ENCODE data around the gene CFAP58.

- no peak for TF ChIP-seq CREB1 (IDR thresholded peaks at IDR 0.05; ENCODE audit: low read depth)
- no peak for TF ChIP-seq TAF1 (IDR thresholded peaks at IDR 0.05; ENCODE audit: low read depth)
- TF ChIP-seq MAX (IDR thresholded peaks at IDR 0.05) = no peak
- no peak for TF ChIP-seq USF1 (IDR thresholded peaks at IDR 0.05)
- TF ChIP-seq TEAD4 (IDR thresholded peaks at IDR 0.05) = no peak
- no peak for TF ChIP-seq EP300 (IDR thresholded peaks at IDR 0.05; ENCODE audit: borderline replicate concordance)
- TF ChIP-seq REST (IDR thresholded peaks at IDR 0.05; ENCODE audit: low read depth) = no peak
- no peak for TF ChIP-seq YY1 (IDR thresholded peaks at IDR 0.05; ENCODE audit: low read depth)
- TF ChIP-seq RAD21 (IDR thresholded peaks at IDR 0.05; ENCODE audit: low read depth) = no peak
- no peak for TF ChIP-seq EGR1 (IDR thresholded peaks at IDR 0.05)
- no peak for TF ChIP-seq FOXM1 (IDR thresholded peaks at IDR 0.05; ENCODE audit: borderline replicate concordance, low read depth)
- TF ChIP-seq CEBPB (IDR thresholded peaks at IDR 0.05) = no peak
Measured at GRCh38 chr10:104447906-104448305, 94.3 kb downstream of the CFAP58 start.
